HFF-Myc (cell line): ENCODE results near the gene ABCG1.
"Not testable (repeated sequence)": the region's sequence is repeated elsewhere in the genome, so short reads cannot be mapped to it uniquely, and the experiment has no call there.

ENCODE experiments used
- DNase-seq: peaks from one replicate; pipeline ENCODE4 v3.0.0-alpha.2; 2011; ENCODE audit warnings: low read depth; ENCODE audit errors: extremely low read depth
- H3K4me3 ChIP-seq: replicated peaks from 2 replicates; pipeline ENCODE4 v1.5.1; 2011; ENCODE audit warnings: low read depth, mild to moderate bottlenecking, control low read depth, low read length
- CTCF ChIP-seq: IDR thresholded peaks from 2 replicates; pipeline ENCODE4 v1.5.1; 2012; ENCODE audit warnings: mild to moderate bottlenecking, low read depth, low read length, control low read depth; ENCODE audit errors: missing control alignments

ABCG1 gene

GRCh38 chr21:42289926-42290325, 71.0 kb downstream of the ABCG1 start:
- DNase-seq = no peak
- TF ChIP-seq CTCF = no peak
- no peak overlapping the region for H3K4me3 ChIP-seq

GRCh38 chr21:42290505-42290904, 71.6 kb downstream of the ABCG1 start:
- no peak for TF ChIP-seq CTCF
- DNase-seq = no peak
- no peak overlapping the region for H3K4me3 ChIP-seq

GRCh38 chr21:42291003-42291750, 72.2 kb downstream of the ABCG1 start:
- DNase-seq = no peak
- H3K4me3 ChIP-seq = no peak overlapping the region
- TF ChIP-seq CTCF = no peak

- no peak for DNase-seq
- no peak for TF ChIP-seq CTCF
- no peak overlapping the region for H3K4me3 ChIP-seq
Measured at GRCh38 chr21:42291751-42292562, 73.0 kb downstream of the ABCG1 start.

GRCh38 chr21:42292563-42293142, 73.7 kb downstream of the ABCG1 start:
- not testable (repeated sequence) for H3K4me3 ChIP-seq

GRCh38 chr21:42293649-42294272, 74.8 kb downstream of the ABCG1 start:
- no peak for DNase-seq
- no peak overlapping the region for H3K4me3 ChIP-seq
- no peak for TF ChIP-seq CTCF

More at GRCh38 chr21:42292563-42293142, 73.7 kb downstream of the ABCG1 start:
- not testable (repeated sequence) for DNase-seq

GRCh38 chr21:42294273-42294880, 75.4 kb downstream of the ABCG1 start:
- no peak overlapping the region for H3K4me3 ChIP-seq
- no peak for TF ChIP-seq CTCF
- DNase-seq = no peak
